GM23338 (cell line): ENCODE data around the gene ESM1. TPM values are rescaled to one million over a fixed set of nuclear protein-coding genes. Genes with fewer than 3 reads are reported as not detected.

Experiments used
- ATAC-seq: fragments of 200-7000 bp; cut with Tn5 transposase; 3 replicates; pipeline ENCODE4 v1.9.1; 2020
- DNase-seq: peaks from one replicate; pipeline ENCODE4 v3.0.0-alpha.2; 2015; ENCODE audit warnings: low spot score
- H2AFZ ChIP-seq: fragments of 200-600 bp; sonication (generic); 2 replicates; pipeline ENCODE4 v1.8.0; 2016; ENCODE audit warnings: antibody characterized with exemption, mild to moderate bottlenecking, moderate library complexity
- H3F3A ChIP-seq: fragments of 200-600 bp; sonication (generic); replicated peaks from 2 replicates; pipeline ENCODE4 v1.8.0; 2017; ENCODE audit warnings: antibody characterized with exemption, mixed run types, low read depth
- H3K27ac ChIP-seq: fragments of 200-600 bp; sonication (generic); 2 replicates; pipeline ENCODE4 v1.6.1; 2016; ENCODE audit warnings: low read depth
- H3K27me3 ChIP-seq: fragments of 200-600 bp; sonication (generic); 2 replicates; pipeline ENCODE4 v1.8.0; 2016; ENCODE audit warnings: mild to moderate bottlenecking, mixed run types, moderate library complexity; ENCODE audit not compliant: insufficient read depth
- H3K36me3 ChIP-seq: fragments of 200-600 bp; sonication (generic); 2 replicates; pipeline ENCODE4 v1.8.0; 2016; ENCODE audit warnings: mild to moderate bottlenecking; ENCODE audit not compliant: insufficient read depth
- H3K4me1 ChIP-seq: fragments of 200-600 bp; sonication (generic); 2 replicates; pipeline ENCODE4 v1.8.0; 2016; ENCODE audit warnings: mild to moderate bottlenecking, moderate library complexity; ENCODE audit not compliant: insufficient read depth
- H3K4me2 ChIP-seq: fragments of 200-600 bp; sonication (generic); 2 replicates; pipeline ENCODE4 v1.7.1; 2017; ENCODE audit warnings: mixed run types
- H3K4me3 ChIP-seq: fragments of 200-600 bp; sonication (generic); 2 replicates; pipeline ENCODE4 v1.6.1; 2016; ENCODE audit warnings: mixed run types
- H3K79me2 ChIP-seq: fragments of 200-600 bp; sonication (generic); replicated peaks from 2 replicates; pipeline ENCODE4 v1.8.0; 2017; ENCODE audit warnings: mild to moderate bottlenecking; ENCODE audit not compliant: insufficient read depth
- H3K9me2 ChIP-seq: fragments of 200-600 bp; sonication (generic); 2 replicates; pipeline ENCODE4 v1.8.0; 2017; ENCODE audit not compliant: insufficient read depth
- H4K20me1 ChIP-seq: fragments of 200-600 bp; sonication (generic); replicated peaks from 2 replicates; pipeline ENCODE4 v1.8.0; 2017; ENCODE audit warnings: mild to moderate bottlenecking; ENCODE audit not compliant: insufficient read depth
- H3K27ac Mint-ChIP-seq: 2 replicates; pipeline ENCODE4 v1.8.0; 2020; ENCODE audit warnings: inconsistent platforms, mild to moderate bottlenecking, moderate library complexity, mixed read lengths
- H3K27me3 Mint-ChIP-seq: 3 replicates; pipeline ENCODE4 v1.8.0; 2022; ENCODE audit warnings: low read depth, mild to moderate bottlenecking, moderate library complexity, mixed read lengths, inconsistent platforms; ENCODE audit not compliant: insufficient read depth, poor library complexity
- H3K36me3 Mint-ChIP-seq: 3 replicates; pipeline ENCODE4 v1.8.0; 2021; ENCODE audit warnings: low read depth, mild to moderate bottlenecking, inconsistent platforms, moderate library complexity, mixed read lengths
- H3K4me1 Mint-ChIP-seq: 3 replicates; pipeline ENCODE4 v1.8.0; 2020; ENCODE audit warnings: mild to moderate bottlenecking, inconsistent platforms, mixed read lengths
- H3K4me3 Mint-ChIP-seq: 3 replicates; pipeline ENCODE4 v1.8.0; 2021; ENCODE audit warnings: moderate library complexity, mild to moderate bottlenecking, inconsistent platforms, mixed read lengths
- H3K9me3 Mint-ChIP-seq: 3 replicates; pipeline ENCODE4 v1.8.0; 2020; ENCODE audit warnings: moderate library complexity, mild to moderate bottlenecking, inconsistent platforms, mixed read lengths
- CREB1 ChIP-seq: fragments of 250-450 bp; sonication (Bioruptor Pico); IDR thresholded peaks from 2 replicates; pipeline ENCODE4 v1.5.0; 2020; ENCODE audit warnings: low read depth, mild to moderate bottlenecking, moderate library complexity
- CTCF ChIP-seq, 2 experiments: fragments of 200-600 bp in 1 of 2; sonication (generic) in 1 of 2; conservative IDR thresholded peaks; 2 replicates each; pipeline versions ENCODE4 v1.5.1 to v1.6.1; 2016 to 2017; ENCODE audit warnings: antibody characterized with exemption in 2 of 2, low read depth in 2 of 2, mild to moderate bottlenecking in 2 of 2, moderate library complexity in 1 of 2
- ETS1 ChIP-seq: IDR thresholded peaks from 2 replicates; pipeline ENCODE4 v1.6.1; 2016; ENCODE audit warnings: antibody characterized with exemption
- EZH2 ChIP-seq: fragments of 200-600 bp; sonication (generic); IDR thresholded peaks from one replicate; pipeline ENCODE4 v1.8.0; 2017; ENCODE audit warnings: antibody characterized with exemption, mild to moderate bottlenecking, low read depth; ENCODE audit not compliant: unreplicated experiment
- EZH2phosphoT487 ChIP-seq: fragments of 200-600 bp; sonication (generic); IDR thresholded peaks from one replicate; pipeline ENCODE4 v1.8.1; 2018; ENCODE audit warnings: antibody characterized with exemption; ENCODE audit not compliant: unreplicated experiment
- JUNB ChIP-seq: IDR thresholded peaks from one replicate; pipeline ENCODE4 v1.6.1; 2016; ENCODE audit warnings: antibody characterized with exemption; ENCODE audit not compliant: unreplicated experiment
- NANOG ChIP-seq: IDR thresholded peaks from 2 replicates; pipeline ENCODE4 v1.6.1; 2016; ENCODE audit warnings: antibody characterized with exemption, borderline replicate concordance
- POLR2AphosphoS5 ChIP-seq: IDR thresholded peaks from 2 replicates; pipeline ENCODE4 v1.6.1; 2016; ENCODE audit warnings: antibody characterized with exemption, low read depth
- STAT1 ChIP-seq: IDR thresholded peaks from one replicate; pipeline ENCODE4 v1.6.1; 2016; ENCODE audit warnings: antibody characterized with exemption; ENCODE audit not compliant: unreplicated experiment
- ZNF114 ChIP-seq: fragments of 250-450 bp; sonication (Bioruptor Pico); IDR thresholded peaks from 2 replicates; pipeline ENCODE4 v1.5.0; 2020; ENCODE audit warnings: mild to moderate bottlenecking, moderate library complexity
- ZNF331 ChIP-seq: fragments of 250-450 bp; sonication (Bioruptor Pico); IDR thresholded peaks from 2 replicates; pipeline ENCODE4 v1.5.0; 2020; ENCODE audit warnings: low read depth, mild to moderate bottlenecking, moderate library complexity
- ZNF462 ChIP-seq: fragments of 250-450 bp; sonication (Bioruptor Pico); IDR thresholded peaks from 2 replicates; pipeline ENCODE4 v1.5.0; 2020; ENCODE audit warnings: mild to moderate bottlenecking, moderate library complexity
- polyA plus RNA-seq: library from polyadenylated mRNA; unstranded; fragments of >200 nt; fragmentation: Nextera tagmentation; extraction: Ambion mirVana; gene quantifications from 2 replicates; pipeline ENCODE4 v1.2.1, GENCODE V29; 2016
- total RNA-seq: library from RNA; depleted of rRNA; stranded (reverse); fragments of >200 nt; shearing (Covaris generic); gene quantifications from 2 replicates; pipeline ENCODE4 v1.2.3, GENCODE V29; 2014
- TF ChIP-seq, protein P1 (sequence below): IDR thresholded peaks from one replicate; pipeline ENCODE4 v1.6.1; 2018; ENCODE audit warnings: antibody characterized with exemption; ENCODE audit not compliant: unreplicated experiment

ESM1 gene
- total and polyA plus RNA-seq, 2 experiments from 2014 or later, result 0.14 TPM; not detected in 1

DNA sequence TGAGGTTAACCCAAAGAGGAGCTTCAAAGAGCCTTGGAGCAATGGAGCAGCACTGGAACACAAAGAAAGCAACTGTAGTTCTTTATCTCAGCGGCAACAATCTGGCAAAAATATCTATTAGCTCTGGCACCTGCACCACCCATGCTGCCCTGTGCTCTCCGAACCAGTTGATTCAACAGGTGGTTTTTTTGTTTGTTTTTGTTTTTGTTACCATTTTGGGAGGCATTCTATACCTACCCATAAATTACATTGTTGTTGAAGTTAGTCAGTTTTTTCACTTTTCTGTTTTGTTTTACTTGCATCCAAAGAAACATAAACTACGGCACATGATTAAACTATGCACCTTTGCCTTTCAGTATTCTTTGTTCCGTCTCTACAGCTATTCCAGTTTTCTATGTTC lies 16.2 kb downstream of the ESM1 start:
- Mint-ChIP-seq H3K36me3 (no peaks in the 10 kb centered on the region), H3K4me3 (no peak overlapping the region), H3K27ac (no peak overlapping the region), H3K27me3 (no peaks in the 10 kb centered on the region), H3K4me1 (peaks cover 4% of the 10 kb centered on the region; the same call in 2 of the 3 replicates), H3K9me3 (0 out of 3 replicates have a peak, but pooled peaks cover 4% of the 10 kb centered on the region)
- no peak for TF ChIP-seq STAT1
- TF ChIP-seq, protein P1, sequence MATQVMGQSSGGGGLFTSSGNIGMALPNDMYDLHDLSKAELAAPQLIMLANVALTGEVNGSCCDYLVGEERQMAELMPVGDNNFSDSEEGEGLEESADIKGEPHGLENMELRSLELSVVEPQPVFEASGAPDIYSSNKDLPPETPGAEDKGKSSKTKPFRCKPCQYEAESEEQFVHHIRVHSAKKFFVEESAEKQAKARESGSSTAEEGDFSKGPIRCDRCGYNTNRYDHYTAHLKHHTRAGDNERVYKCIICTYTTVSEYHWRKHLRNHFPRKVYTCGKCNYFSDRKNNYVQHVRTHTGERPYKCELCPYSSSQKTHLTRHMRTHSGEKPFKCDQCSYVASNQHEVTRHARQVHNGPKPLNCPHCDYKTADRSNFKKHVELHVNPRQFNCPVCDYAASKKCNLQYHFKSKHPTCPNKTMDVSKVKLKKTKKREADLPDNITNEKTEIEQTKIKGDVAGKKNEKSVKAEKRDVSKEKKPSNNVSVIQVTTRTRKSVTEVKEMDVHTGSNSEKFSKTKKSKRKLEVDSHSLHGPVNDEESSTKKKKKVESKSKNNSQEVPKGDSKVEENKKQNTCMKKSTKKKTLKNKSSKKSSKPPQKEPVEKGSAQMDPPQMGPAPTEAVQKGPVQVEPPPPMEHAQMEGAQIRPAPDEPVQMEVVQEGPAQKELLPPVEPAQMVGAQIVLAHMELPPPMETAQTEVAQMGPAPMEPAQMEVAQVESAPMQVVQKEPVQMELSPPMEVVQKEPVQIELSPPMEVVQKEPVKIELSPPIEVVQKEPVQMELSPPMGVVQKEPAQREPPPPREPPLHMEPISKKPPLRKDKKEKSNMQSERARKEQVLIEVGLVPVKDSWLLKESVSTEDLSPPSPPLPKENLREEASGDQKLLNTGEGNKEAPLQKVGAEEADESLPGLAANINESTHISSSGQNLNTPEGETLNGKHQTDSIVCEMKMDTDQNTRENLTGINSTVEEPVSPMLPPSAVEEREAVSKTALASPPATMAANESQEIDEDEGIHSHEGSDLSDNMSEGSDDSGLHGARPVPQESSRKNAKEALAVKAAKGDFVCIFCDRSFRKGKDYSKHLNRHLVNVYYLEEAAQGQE, result no peak
- no peak for TF ChIP-seq POLR2AphosphoS5
- no peak for TF ChIP-seq ZNF462 (CRISPR knock-in tag)
- TF ChIP-seq JUNB, result no peak
- no peak for TF ChIP-seq CREB1 (CRISPR knock-in tag)
- TF ChIP-seq ETS1, result no peak
- no peak for TF ChIP-seq NANOG
- TF ChIP-seq EZH2phosphoT487, result no peak
- no peak for TF ChIP-seq EZH2
- no peak for TF ChIP-seq ZNF331
- no peak for TF ChIP-seq CTCF (conservative IDR thresholded peaks at IDR 0.05; ENCODE audit: low read depth in 2 of 2)
- no peak for TF ChIP-seq ZNF114 (CRISPR knock-in tag)
- ATAC-seq (no peak), DNase-seq (no peak)
- H3K27me3 ChIP-seq, result no peaks in the 10 kb centered on the region
- no peaks in the 10 kb centered on the region for H3K79me2 ChIP-seq
- no peaks in the 10 kb centered on the region for H4K20me1 ChIP-seq
- no peaks in the 10 kb centered on the region for H3F3A ChIP-seq
- no peak overlapping the region for H3K27ac ChIP-seq
- H3K4me1 ChIP-seq, result no peaks in the 10 kb centered on the region
- no peak overlapping the region for H3K4me3 ChIP-seq
- H2AFZ ChIP-seq, result no peak overlapping the region
- no peaks in the 10 kb centered on the region for H3K9me2 ChIP-seq
- H3K4me2 ChIP-seq, result no peak overlapping the region
- H3K36me3 ChIP-seq, result no peaks in the 10 kb centered on the region
